HEK293 (cell line): ENCODE measurements around the gene TARS2.

Experiments used
- CTCF ChIP-seq: fragments of 450-650 bp; formaldehyde crosslinking; IDR thresholded peaks from 2 replicates; pipeline ENCODE4 v1.5.1; 2016; ENCODE audit warnings: missing biosample characterization, missing genetic modification characterization
- FEZF1 ChIP-seq: fragments of 450-650 bp; formaldehyde crosslinking; IDR thresholded peaks from 2 replicates; pipeline ENCODE4 v1.5.1; 2016; ENCODE audit warnings: missing biosample characterization, missing genetic modification characterization
- GFI1B ChIP-seq: fragments of 450-650 bp; formaldehyde crosslinking; IDR thresholded peaks from 2 replicates; pipeline ENCODE4 v1.5.1; 2016; ENCODE audit warnings: missing biosample characterization, missing genetic modification characterization
- IKZF3 ChIP-seq: fragments of 450-650 bp; IDR thresholded peaks from 2 replicates; pipeline ENCODE4 v1.5.0; 2018; ENCODE audit warnings: missing biosample characterization, mild to moderate bottlenecking, missing genetic modification characterization, moderate library complexity
- MYNN ChIP-seq: fragments of 450-650 bp; formaldehyde crosslinking; IDR thresholded peaks from 2 replicates; pipeline ENCODE4 v1.5.1; 2016; ENCODE audit warnings: missing biosample characterization, missing genetic modification characterization, borderline replicate concordance
- OSR2 ChIP-seq: fragments of 450-650 bp; formaldehyde crosslinking; IDR thresholded peaks from 2 replicates; pipeline ENCODE4 v1.5.1; 2016; ENCODE audit warnings: missing biosample characterization, missing genetic modification characterization
- SCRT2 ChIP-seq: fragments of 450-650 bp; formaldehyde crosslinking; IDR thresholded peaks from 2 replicates; pipeline ENCODE4 v1.5.1; 2016; ENCODE audit warnings: missing biosample characterization, missing genetic modification characterization
- WT1 ChIP-seq: fragments of 450-650 bp; formaldehyde crosslinking; IDR thresholded peaks from 2 replicates; pipeline ENCODE4 v1.5.1; 2016; ENCODE audit warnings: missing biosample characterization, missing genetic modification characterization
- ZBTB11 ChIP-seq: fragments of 450-650 bp; formaldehyde crosslinking; conservative IDR thresholded peaks from 2 replicates; pipeline ENCODE4 v1.5.1; 2016; ENCODE audit warnings: low read depth, missing biosample characterization, missing genetic modification characterization
- ZBTB21 ChIP-seq: fragments of 450-650 bp; formaldehyde crosslinking; IDR thresholded peaks from 2 replicates; pipeline ENCODE4 v1.5.1; 2017; ENCODE audit warnings: missing biosample characterization, missing genetic modification characterization
- ZBTB44 ChIP-seq: fragments of 450-650 bp; IDR thresholded peaks from 2 replicates; pipeline ENCODE4 v1.5.1; 2018; ENCODE audit warnings: missing biosample characterization, mild to moderate bottlenecking, missing genetic modification characterization
- ZBTB8A ChIP-seq: fragments of 450-650 bp; formaldehyde crosslinking; IDR thresholded peaks from 2 replicates; pipeline ENCODE4 v1.5.1; 2016; ENCODE audit warnings: missing biosample characterization, missing genetic modification characterization
- ZFP37 ChIP-seq: fragments of 450-650 bp; formaldehyde crosslinking; IDR thresholded peaks from 2 replicates; pipeline ENCODE4 v1.5.1; 2016; ENCODE audit warnings: missing biosample characterization, missing genetic modification characterization
- ZNF239 ChIP-seq: fragments of 450-650 bp; formaldehyde crosslinking; IDR thresholded peaks from 2 replicates; pipeline ENCODE4 v1.5.1; 2016; ENCODE audit warnings: missing biosample characterization, missing genetic modification characterization
- ZNF24 ChIP-seq: fragments of 450-650 bp; formaldehyde crosslinking; IDR thresholded peaks from 2 replicates; pipeline ENCODE4 v1.5.1; 2016; ENCODE audit warnings: missing biosample characterization, missing genetic modification characterization
- ZNF280C ChIP-seq: fragments of 450-650 bp; formaldehyde crosslinking; IDR thresholded peaks from 2 replicates; pipeline ENCODE4 v1.5.1; 2016; ENCODE audit warnings: missing biosample characterization, missing genetic modification characterization
- ZNF335 ChIP-seq: fragments of 450-650 bp; formaldehyde crosslinking; conservative IDR thresholded peaks from 2 replicates; pipeline ENCODE4 v1.5.1; 2016; ENCODE audit warnings: missing biosample characterization, missing genetic modification characterization
- ZNF404 ChIP-seq: fragments of 450-650 bp; formaldehyde crosslinking; IDR thresholded peaks from 2 replicates; pipeline ENCODE4 v1.5.1; 2017; ENCODE audit warnings: missing biosample characterization, missing genetic modification characterization
- ZNF423 ChIP-seq: fragments of 450-650 bp; formaldehyde crosslinking; IDR thresholded peaks from 2 replicates; pipeline ENCODE4 v1.5.1; 2016; ENCODE audit warnings: missing biosample characterization, missing genetic modification characterization
- ZNF433 ChIP-seq: fragments of 450-650 bp; formaldehyde crosslinking; IDR thresholded peaks from 2 replicates; pipeline ENCODE4 v1.5.1; 2016; ENCODE audit warnings: missing biosample characterization, missing genetic modification characterization, low read depth
- ZNF501 ChIP-seq: fragments of 450-650 bp; formaldehyde crosslinking; IDR thresholded peaks from 2 replicates; pipeline ENCODE4 v1.5.1; 2016; ENCODE audit warnings: missing biosample characterization, missing genetic modification characterization
- ZNF610 ChIP-seq: fragments of 450-650 bp; formaldehyde crosslinking; IDR thresholded peaks from 2 replicates; pipeline ENCODE4 v1.5.1; 2016; ENCODE audit warnings: missing biosample characterization, missing genetic modification characterization, borderline replicate concordance
- ZNF621 ChIP-seq: fragments of 450-650 bp; formaldehyde crosslinking; IDR thresholded peaks from 2 replicates; pipeline ENCODE4 v1.5.1; 2017; ENCODE audit warnings: missing biosample characterization, missing genetic modification characterization
- ZNF629 ChIP-seq: fragments of 450-650 bp; formaldehyde crosslinking; IDR thresholded peaks from 2 replicates; pipeline ENCODE4 v1.5.1; 2017; ENCODE audit warnings: missing biosample characterization, missing genetic modification characterization
- ZNF692 ChIP-seq: fragments of 450-650 bp; formaldehyde crosslinking; IDR thresholded peaks from 2 replicates; pipeline ENCODE4 v1.5.1; 2016; ENCODE audit warnings: missing biosample characterization, missing genetic modification characterization
- ZNF747 ChIP-seq: fragments of 450-650 bp; formaldehyde crosslinking; IDR thresholded peaks from 2 replicates; pipeline ENCODE4 v1.5.1; 2016; ENCODE audit warnings: missing biosample characterization, missing genetic modification characterization
- ZNF785 ChIP-seq: fragments of 450-650 bp; formaldehyde crosslinking; IDR thresholded peaks from 2 replicates; pipeline ENCODE4 v1.5.1; 2016; ENCODE audit warnings: missing biosample characterization, missing genetic modification characterization
- ZNF843 ChIP-seq: fragments of 450-650 bp; formaldehyde crosslinking; IDR thresholded peaks from 2 replicates; pipeline ENCODE4 v1.5.1; 2016; ENCODE audit warnings: missing biosample characterization, missing genetic modification characterization
- ZSCAN4 ChIP-seq: fragments of 450-650 bp; formaldehyde crosslinking; IDR thresholded peaks from 2 replicates; pipeline ENCODE4 v1.5.1; 2017; ENCODE audit warnings: missing biosample characterization, missing genetic modification characterization
- ZXDB ChIP-seq: fragments of 450-650 bp; formaldehyde crosslinking; IDR thresholded peaks from 2 replicates; pipeline ENCODE4 v1.5.1; 2016; ENCODE audit warnings: missing biosample characterization, missing genetic modification characterization

The TARS2 gene

GRCh38 chr1:150516050-150516591 is 28.9 kb downstream of the TARS2 start (continued):
- TF ChIP-seq ZBTB11 (tag by site-specific recombination) (peak; percentile 38; the same call in 1 of the 2 replicates), ZXDB (tag by site-specific recombination) (no peak; the same call in 1 of the 2 replicates), MYNN (peak; percentile 51; the same call in 1 of the 2 replicates), ZNF24 (0 out of 2 replicates have a peak, but pooled peaks have one; percentile 6), WT1 (tag by site-specific recombination) (no peak), ZNF785 (tag by site-specific recombination) (no peak), ZNF239 (no peak), SCRT2 (tag by site-specific recombination) (no peak), ZNF501 (peak; percentile 30; the same call in 1 of the 2 replicates), ZNF747 (tag by site-specific recombination) (no peak), ZNF621 (no peak), ZNF843 (tag by site-specific recombination) (0 out of 2 replicates have a peak, but pooled peaks have one; percentile 38), ZNF404 (tag by site-specific recombination) (no peak), ZSCAN4 (tag by site-specific recombination) (no peak), ZNF335 (tag by site-specific recombination) (peak; percentile 10; the same call in 1 of the 2 replicates), FEZF1 (tag by site-specific recombination) (peak; percentile 76), IKZF3 (no peak; the same call in 1 of the 2 replicates), ZNF433 (tag by site-specific recombination) (no peak), ZBTB8A (peak; percentile 18; the same call in 1 of the 2 replicates), OSR2 (tag by site-specific recombination) (peak; percentile 83), ZFP37 (tag by site-specific recombination) (peak; percentile 54; the same call in 1 of the 2 replicates), ZBTB44 (tag by site-specific recombination) (no peak), ZBTB21 (tag by site-specific recombination) (no peak), CTCF (tag by site-specific recombination) (0 out of 2 replicates have a peak, but pooled peaks have one; percentile 6), ZNF423 (tag by site-specific recombination) (0 out of 2 replicates have a peak, but pooled peaks have one; percentile 3), GFI1B (no peak), ZNF280C (tag by site-specific recombination) (no peak), ZNF629 (tag by site-specific recombination) (peak; percentile 21; the same call in 1 of the 2 replicates), ZNF692 (no peak), ZNF610 (no peak)
